Body of pancreas (tissue), 4 donors: ENCODE data around the gene PRRX1. TPM values are rescaled to one million over a fixed set of nuclear protein-coding genes. Genes with fewer than 3 reads are reported as not detected.

ENCODE experiments used
- ATAC-seq: fragments of 150-250 bp; one replicate; pipeline ENCODE4 v1.9.1; 2016
- DNase-seq, 4 donors: peaks; one replicate each; pipeline ENCODE4 v3.0.0-alpha.2; 2019
- H3K27ac ChIP-seq, 4 donors: fragments of 200-600 bp; sonication (generic); 1 replicate in 3 of 4; 2 replicates in 1 of 4; pipeline versions ENCODE4 v1.5.1 to v1.6.1; 2016 to 2019; ENCODE audit warnings: mild to moderate bottlenecking in 1 of 4, mixed read lengths in 1 of 4, moderate library complexity in 1 of 4
- H3K27me3 ChIP-seq, 2 donors: fragments of 200-600 bp; sonication (generic); one replicate each; pipeline ENCODE4 v1.6.0; 2016; ENCODE audit warnings: mild to moderate bottlenecking in 1 of 2
- H3K36me3 ChIP-seq, 2 donors: fragments of 200-600 bp; sonication (generic); replicated peaks in 1 of 2; 2 replicates each; pipeline ENCODE4 v1.5.1; 2016; ENCODE audit warnings: low read depth in 2 of 2; ENCODE audit not compliant: insufficient read depth in 1 of 2
- H3K4me1 ChIP-seq: fragments of 200-600 bp; sonication (generic); one replicate; pipeline ENCODE4 v1.6.0; 2016
- H3K4me3 ChIP-seq, 2 donors: fragments of 200-600 bp; sonication (generic); 1 replicate in 1 of 2; 2 replicates in 1 of 2; pipeline ENCODE4 v1.5.1; 2016 to 2019
- H3K9me3 ChIP-seq, 3 donors: fragments of 200-600 bp; sonication (generic); 1 replicate in 2 of 3; 2 replicates in 1 of 3; pipeline ENCODE4 v1.5.1; 2016
- CTCF ChIP-seq, 7 experiments: fragments of 450-650 bp in 4 of 7; fragments of 200-600 bp in 3 of 7; sonication (generic) in 3 of 7; IDR thresholded peaks; one replicate each; pipeline ENCODE4 v1.5.1; 2016 to 2019; ENCODE audit warnings: antibody characterized with exemption in 7 of 7
- POLR2A ChIP-seq, 3 donors: fragments of 450-650 bp; IDR thresholded peaks; one replicate each; pipeline ENCODE4 v1.6.1; 2016; ENCODE audit warnings: antibody characterized with exemption in 3 of 3, mild to moderate bottlenecking in 2 of 3
- WGBS, 2 donors: methylation state at CpG; one replicate each; pipeline ENCODE4 v1.1.5; 2017; 5-methylcytosine and 5-hydroxymethylcytosine counted together
- intact Hi-C: fragments of 100-400 bp; cut with DNase I; formaldehyde crosslinking; loops from one replicate; pipeline ENCODE4 v1.15.1; 2023
- total RNA-seq, 2 donors: library from RNA; depleted of rRNA; stranded (reverse); fragments of >200 nt; gene quantifications; one replicate each; pipeline ENCODE4 v1.1.0, GENCODE V29; 2016

PRRX1 gene
- total RNA-seq, 2 donors from 2014 or later: 5.3 to 8.0 TPM

GRCh38 chr1:170668209-170669106 lies 4.5 kb downstream of the PRRX1 start:
- intact Hi-C loops: no loop called here
- H3K4me1 ChIP-seq: peaks cover 15% of the 10 kb centered on the region
- H3K36me3 ChIP-seq: no peaks in the 10 kb centered on the region
- peaks cover 0 to 37% of the 10 kb centered on the region in 2 donors for H3K27me3 ChIP-seq
- DNase-seq (no peak), ATAC-seq (no peak)
- H3K4me3 ChIP-seq: no peak overlapping the region
- H3K9me3 ChIP-seq: no peaks in the 10 kb centered on the region
- no peak overlapping the region for H3K27ac ChIP-seq
- TF ChIP-seq POLR2A (IDR thresholded peaks at IDR 0.05) (no peak), CTCF (IDR thresholded peaks at IDR 0.05) (no peak)
- 6 to 10% methylated on average over 33 of the region's 33 CpGs for WGBS, 2 donors

GRCh38 chr1:170669107-170669445 lies 5.1 kb downstream of the PRRX1 start:
- 16 to 24% methylated on average over 8 of the region's 8 CpGs for WGBS, 2 donors
- Histone ChIP-seq H3K36me3 (no peaks in the 10 kb centered on the region), H3K4me1 (peaks cover 13% of the 10 kb centered on the region), H3K9me3 (no peaks in the 10 kb centered on the region), H3K27me3 (peaks cover 0 to 39% of the 10 kb centered on the region in 2 donors), H3K27ac (no peak overlapping the region), H3K4me3 (no peak overlapping the region)
- ATAC-seq (no peak), DNase-seq (no peak)
- TF ChIP-seq CTCF (IDR thresholded peaks at IDR 0.05) (no peak), POLR2A (IDR thresholded peaks at IDR 0.05) (no peak)
- intact Hi-C loops: no loop called here

- H3K36me3 ChIP-seq: no peaks in the 10 kb centered on the region
- intact Hi-C loops: no loop called here
- H3K9me3 ChIP-seq: no peaks in the 10 kb centered on the region
- H3K27ac ChIP-seq: no peak overlapping the region
- DNase-seq (no peak), ATAC-seq (no peak)
- WGBS, 2 donors: 11 to 16% methylated on average over 22 of the region's 22 CpGs
- H3K27me3 ChIP-seq: peaks cover 0 to 37% of the 10 kb centered on the region in 2 donors
- peaks cover 5% of the 10 kb centered on the region for H3K4me1 ChIP-seq
- H3K4me3 ChIP-seq: no peak overlapping the region
- TF ChIP-seq CTCF (IDR thresholded peaks at IDR 0.05): no peak
- TF ChIP-seq POLR2A (IDR thresholded peaks at IDR 0.05): no peak
These were observed 5.9 kb downstream of the PRRX1 start for GRCh38 chr1:170669586-170670530.

- peak in 2 of 4 donors; percentile 21 to 22 for DNase-seq
- intact Hi-C loops: no loop called here
These were observed 7.1 kb downstream of the PRRX1 start for GRCh38 chr1:170670802-170671628.

More at GRCh38 chr1:170670802-170671628, 7.1 kb downstream of the PRRX1 start:
- Histone ChIP-seq H3K36me3 (no peaks in the 10 kb centered on the region), H3K27me3 (peaks cover 0 to 35% of the 10 kb centered on the region in 2 donors), H3K9me3 (no peaks in the 10 kb centered on the region), H3K27ac (no peak overlapping the region), H3K4me1 (no peaks in the 10 kb centered on the region), H3K4me3 (no peak overlapping the region)
- ATAC-seq: no peak
- no peak for TF ChIP-seq POLR2A (IDR thresholded peaks at IDR 0.05)
- peak in 6 of 7 experiments; percentile 26 to 47 (median 32) for TF ChIP-seq CTCF (IDR thresholded peaks at IDR 0.05)
- WGBS, 2 donors: 10 to 13% methylated on average over 29 of the region's 29 CpGs
